LoVo (cell line): Measurements from ENCODE around the gene DUSP6.
A peak's percentile ranks its signal among the peaks of the same experiment; 100 is the strongest.

Experiments used
- DNase-seq: peaks from one replicate; pipeline ENCODE4 v3.0.0-alpha.2; 2016; ENCODE audit warnings: low spot score

Gene DUSP6, protein sequence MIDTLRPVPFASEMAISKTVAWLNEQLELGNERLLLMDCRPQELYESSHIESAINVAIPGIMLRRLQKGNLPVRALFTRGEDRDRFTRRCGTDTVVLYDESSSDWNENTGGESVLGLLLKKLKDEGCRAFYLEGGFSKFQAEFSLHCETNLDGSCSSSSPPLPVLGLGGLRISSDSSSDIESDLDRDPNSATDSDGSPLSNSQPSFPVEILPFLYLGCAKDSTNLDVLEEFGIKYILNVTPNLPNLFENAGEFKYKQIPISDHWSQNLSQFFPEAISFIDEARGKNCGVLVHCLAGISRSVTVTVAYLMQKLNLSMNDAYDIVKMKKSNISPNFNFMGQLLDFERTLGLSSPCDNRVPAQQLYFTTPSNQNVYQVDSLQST

DNA sequence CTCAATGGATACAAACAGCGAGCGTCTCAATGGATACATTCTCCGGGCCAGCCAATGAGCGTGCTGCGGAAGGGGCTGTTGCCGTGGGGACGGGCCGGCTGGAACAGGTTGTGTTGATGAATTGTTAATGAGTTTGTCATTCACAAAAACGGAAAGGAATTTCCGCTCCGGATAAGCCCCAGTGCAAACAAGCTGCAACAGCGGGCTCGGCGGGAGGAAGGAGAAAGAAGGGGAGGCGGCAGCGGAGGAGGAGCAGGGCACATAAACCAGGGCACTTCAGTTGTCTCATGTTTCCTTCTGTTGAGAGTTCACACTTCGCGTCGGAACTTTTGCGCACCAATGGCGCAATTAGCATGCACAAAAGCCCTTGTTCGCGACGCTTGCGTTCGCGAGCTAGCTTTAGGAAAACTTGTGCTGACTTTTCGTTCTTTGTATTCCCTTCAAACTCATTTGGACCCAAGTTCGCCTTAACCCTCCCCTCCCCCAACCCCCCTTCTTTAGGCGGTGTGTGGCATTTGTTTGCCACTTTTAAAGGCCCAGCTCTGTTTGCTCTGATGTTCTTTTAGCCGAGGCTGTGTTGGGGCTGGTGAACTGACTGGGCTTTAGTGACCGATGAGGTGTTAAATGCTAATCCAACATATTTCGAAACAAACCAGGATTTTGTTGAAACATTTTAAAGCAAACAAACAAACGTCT, at the start of gene DUSP6:
Gene DUSP6 (minus strand): TSS at position 10 of the 696 bp plus-strand sequence. CDS start 462 bp downstream, outside the sequence.
- peak; percentile 99 for DNase-seq

DNA sequence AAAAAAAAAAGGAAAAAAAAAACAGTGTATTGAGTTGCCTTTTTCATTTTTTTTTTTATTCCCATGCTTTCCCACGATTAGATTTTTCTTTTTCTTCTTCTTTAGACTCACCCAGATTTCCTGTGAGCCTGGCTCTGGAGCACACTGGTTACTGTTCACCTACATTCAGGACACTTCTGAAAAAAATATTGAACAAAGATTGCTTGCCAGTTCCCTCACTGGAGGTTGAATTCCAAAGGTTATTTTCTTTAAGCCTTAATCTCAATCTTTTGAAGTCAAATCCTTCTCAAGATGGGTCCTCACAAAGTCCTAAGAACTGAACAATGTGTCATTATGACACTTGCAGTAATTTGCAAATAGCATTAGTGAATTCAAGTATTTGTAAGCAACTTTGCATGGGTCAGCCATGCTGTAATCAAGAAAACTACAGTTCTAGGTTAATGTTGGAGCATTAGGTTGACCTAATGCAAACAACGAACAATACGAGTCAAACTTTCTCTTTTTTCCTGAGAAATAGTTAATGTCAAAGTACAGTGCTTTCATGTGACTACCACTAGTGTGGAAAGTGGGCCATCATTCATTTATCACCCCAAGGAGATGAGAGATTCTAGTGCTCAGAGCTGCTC, 49.2 kb upstream of the DUSP6 start:
- no peak for DNase-seq

DNA sequence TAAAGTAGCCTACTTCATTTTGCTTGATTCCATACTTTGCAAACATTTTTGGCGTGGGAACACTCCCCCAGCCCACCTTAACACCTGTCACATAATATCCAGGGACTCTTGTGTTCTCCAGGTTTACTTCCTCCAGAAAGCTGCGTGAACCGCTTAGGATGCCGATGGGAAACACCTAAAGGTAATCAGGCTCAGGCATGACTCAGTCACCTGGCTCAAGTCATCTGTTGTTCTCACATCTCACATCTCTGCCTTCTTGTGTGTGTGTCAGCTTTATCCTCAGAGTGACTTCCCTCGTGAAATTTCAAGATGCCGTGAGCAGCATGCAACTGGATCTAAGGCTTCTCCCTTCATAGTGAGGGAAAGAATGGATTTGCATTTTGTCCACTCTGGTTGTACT, 48.1 kb upstream of the DUSP6 start:
- DNase-seq: no peak

DNA sequence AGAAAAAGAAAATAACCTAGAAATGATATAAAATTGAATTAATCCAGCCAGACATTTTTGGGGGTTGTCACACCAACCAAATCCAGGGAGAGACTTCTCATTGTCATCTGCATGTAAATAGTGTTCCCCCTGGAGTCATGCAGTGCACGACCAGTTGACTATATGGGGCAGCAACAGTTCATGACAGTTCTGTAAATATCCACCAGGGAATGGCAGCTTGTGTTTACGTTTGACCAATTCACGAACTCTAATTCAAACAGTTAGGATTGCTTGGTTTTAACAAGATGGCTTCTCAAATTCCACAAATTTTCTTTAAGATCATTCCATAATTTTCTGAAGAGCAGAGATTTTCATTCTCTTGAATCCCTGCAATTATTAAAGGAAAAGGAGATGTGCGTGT, 43.4 kb upstream of the DUSP6 start:
- no peak for DNase-seq

DNA sequence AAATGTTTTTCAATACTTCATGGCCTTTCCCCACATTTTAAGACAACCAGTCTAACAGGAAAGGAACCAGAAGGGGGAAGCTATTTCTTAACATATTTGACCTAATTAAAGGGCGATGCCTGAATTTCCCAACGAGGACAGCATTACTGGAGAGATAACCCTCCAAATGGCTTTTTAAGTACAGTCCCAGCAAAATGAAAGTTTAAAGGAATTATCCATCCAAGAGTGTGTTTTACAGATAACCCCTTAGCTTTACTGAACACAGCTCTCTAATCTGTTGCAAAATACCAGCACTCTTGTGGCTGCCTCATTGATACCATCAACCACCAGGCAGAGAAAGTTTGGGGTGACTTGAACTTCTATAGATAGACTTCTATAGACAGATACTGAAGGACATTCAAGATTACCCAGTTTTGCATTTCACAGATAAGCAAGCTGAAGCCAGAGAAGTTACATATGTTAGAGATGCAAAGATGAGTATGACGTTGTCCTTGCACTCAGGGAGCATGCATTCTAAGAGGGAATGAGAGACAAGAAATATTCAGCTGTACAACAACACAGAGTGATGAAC, 41.3 kb upstream of the DUSP6 start:
- no peak for DNase-seq

DNA sequence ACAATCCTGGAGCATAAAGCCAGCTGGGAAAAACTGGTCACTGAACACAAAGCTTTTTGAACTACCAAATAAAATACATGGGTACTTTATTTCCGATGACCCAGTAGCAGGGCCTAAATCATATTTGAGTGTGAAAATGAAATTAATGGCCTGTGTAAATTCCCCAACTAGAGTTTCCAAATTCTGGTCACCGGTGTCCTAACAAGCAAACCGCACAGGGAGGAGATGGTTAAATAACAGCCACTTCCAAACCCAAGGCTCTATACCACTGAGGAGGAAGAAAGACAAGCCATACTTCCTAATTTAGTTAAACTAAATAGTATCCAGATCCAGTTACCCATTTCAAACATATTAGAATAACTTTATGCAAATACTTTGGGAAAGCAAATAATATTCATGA, 40.1 kb upstream of the DUSP6 start:
- no peak for DNase-seq

DNA sequence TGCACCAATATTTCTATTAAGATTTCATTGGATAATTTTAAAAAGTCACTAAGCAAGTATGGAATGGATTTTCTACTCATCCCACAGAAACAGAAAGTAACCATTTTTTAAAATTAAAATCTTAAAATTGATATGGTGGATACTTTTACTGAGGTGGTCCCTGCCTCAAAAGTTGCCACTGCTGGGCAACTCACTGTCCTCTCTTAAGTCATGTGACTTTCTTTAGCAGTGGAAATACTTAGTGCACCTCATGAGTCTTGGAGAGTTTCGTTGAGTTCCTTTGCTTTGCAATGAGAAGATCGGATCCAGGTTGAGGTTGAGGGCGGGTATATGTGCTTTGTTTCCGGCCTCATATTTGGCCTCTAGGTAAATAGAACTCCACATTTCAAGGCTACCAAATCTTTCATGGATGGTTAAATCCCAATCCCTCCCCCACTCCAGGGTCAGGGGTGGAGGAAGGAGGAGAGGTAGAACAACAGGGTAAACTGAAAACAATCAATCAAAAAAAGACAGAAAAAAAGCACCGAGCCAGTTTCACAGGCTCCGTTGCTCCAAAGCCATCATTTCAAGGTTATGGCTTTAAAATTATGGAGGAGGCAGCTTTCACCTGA, 39.5 kb upstream of the DUSP6 start:
- no peak for DNase-seq

DNA sequence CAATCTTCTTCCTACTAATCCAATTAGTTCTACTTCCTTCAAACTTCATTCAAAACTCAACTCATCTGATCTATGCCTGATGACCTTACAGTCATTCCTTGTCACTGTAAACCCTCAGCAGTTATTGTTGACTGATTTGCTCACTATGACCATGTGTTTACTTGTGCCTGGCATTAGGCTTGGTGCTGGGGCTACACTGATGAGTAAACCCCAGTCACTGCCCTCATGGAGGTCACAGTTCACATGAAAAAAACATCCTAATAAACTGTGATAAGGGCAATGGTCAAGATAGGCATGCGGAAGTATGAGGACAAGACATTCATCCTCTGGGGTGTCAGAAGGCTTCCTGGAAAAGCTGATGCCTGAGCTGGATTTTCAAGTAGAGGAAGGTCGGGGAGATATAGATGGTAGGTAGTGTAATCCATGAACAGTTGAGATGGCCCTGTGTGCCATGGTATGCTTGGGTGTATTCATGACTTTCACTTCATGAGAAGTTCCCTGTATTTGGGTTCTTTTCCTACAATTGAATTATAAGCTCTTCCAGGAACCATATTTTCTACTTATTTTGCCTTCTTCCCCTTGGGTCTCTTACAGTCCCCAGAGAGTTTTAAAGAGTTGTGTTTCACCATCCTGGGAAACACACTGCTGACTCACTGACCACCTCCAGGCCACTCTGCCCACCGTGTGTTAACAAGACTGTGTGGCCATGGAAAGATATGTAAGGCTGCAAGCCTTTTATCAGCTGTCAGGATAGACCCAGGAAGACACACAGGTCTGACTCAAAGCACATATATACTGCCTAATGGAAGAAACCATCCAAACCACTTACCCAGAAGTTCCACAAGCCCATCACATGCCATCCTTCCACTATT, 38.7 kb upstream of the DUSP6 start:
- peak; percentile 77 for DNase-seq

DNA sequence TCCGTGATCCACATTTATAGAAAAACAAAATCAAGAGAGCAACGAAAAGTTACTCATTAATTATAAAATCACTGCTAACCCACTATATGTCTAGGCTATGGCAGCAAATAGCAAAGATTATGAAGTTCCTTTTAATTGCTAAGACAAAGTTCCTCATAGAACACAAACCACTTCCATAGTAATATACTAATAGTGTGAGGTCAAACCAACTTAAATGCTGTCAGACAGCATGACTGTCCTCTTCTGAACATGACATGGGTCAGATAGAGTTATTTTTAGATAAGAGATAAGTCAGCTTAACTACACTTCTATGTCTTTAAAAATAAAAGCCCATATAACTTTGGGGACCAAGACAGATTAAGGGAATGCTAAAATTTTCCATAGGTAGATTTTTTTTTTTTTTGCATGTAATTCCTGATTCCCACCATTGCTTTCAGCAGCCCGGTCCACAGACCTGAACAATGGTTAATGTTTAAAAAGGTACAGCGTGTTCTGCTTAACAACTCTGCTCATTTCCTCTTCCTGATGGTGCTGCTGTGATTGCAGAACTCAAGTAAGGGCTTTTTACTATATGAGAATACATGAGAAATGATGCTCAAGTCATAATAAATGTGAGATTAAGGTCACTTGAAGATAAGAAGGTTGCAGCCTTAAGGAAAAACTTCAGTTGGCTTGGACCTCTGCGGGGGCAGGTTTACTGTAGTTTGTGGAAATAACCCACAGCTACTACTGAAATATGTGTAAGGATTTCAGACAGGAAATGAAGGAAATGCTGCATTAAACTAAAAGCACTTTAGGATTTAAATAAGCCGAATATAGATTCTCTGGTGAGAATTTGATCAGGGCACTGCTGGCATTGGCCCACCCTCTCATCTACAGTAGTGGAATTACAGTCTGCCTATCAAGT, 37.7 kb upstream of the DUSP6 start:
- DNase-seq: peak; percentile 24

DNA sequence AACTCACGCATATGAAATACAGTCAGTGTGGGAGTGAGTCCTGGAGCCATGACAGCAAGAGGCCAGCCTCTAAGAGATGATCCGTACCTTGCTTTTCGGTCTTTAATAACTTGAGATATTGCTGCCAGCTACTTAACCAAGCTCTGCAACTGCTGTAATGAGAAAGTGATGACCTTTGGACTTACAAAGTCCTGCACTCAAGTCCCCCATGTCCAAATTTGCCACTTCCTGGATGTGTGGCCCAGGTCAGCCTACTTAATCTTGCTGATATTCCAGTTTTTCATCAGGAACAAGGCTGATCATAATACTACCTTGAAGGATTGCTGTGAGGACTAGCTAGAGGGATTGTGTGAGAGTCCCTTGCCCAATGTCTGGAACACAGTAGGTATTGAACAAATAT, 33.8 kb upstream of the DUSP6 start:
- DNase-seq: peak; percentile 60

DNA sequence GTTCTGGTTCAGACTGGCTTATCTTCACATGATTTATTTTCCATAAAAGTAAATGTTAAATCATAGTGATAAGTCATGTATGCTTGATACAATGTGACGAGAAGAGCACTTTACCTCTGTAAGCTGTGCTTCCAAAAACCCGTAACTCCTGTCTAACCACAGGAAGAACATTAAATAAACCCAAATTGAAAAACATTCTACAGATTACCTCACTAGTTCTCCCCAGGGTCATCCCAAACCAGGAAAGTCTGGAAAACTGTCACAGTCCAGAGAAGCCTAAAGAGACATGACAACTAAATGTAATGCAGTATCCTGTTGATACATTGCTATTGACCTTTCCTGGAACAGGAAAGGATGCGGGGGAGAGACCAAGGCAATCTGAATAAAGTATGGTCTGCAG, 32.5 kb upstream of the DUSP6 start:
- DNase-seq: no peak

DNA sequence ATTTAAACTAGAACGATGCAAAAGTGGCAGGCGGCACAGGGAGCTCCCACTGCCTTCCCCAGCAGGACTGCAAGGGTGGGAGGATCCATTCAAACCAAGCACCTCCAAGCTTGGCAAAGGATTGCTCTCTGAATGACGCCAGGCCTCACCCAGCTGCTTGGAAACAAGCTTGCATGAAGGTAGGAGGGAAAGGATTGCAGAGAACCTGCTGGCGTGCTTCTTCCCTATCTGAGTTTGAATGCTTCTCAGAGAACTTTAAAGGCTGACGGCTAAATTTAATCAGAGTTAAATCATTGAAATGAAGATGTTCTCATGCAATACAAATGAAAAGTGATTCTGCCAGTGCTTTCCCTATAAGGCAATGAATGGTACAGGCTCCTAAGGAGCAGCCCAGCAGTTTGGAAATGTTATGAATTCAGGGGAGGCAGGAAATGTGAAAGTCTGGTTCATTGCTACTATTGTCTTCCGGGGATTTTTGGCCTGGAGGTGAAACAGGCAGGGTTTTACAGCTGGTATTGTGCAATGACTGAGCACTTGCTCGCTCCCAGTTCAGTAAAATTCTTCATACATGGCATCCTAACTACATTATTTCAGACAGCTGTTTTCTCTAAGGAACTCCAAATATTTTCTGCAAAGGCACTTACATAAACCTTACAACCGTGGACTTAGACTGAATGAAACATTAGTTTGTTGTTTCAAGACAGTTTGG, 31.9 kb upstream of the DUSP6 start:
- DNase-seq: no peak

DNA sequence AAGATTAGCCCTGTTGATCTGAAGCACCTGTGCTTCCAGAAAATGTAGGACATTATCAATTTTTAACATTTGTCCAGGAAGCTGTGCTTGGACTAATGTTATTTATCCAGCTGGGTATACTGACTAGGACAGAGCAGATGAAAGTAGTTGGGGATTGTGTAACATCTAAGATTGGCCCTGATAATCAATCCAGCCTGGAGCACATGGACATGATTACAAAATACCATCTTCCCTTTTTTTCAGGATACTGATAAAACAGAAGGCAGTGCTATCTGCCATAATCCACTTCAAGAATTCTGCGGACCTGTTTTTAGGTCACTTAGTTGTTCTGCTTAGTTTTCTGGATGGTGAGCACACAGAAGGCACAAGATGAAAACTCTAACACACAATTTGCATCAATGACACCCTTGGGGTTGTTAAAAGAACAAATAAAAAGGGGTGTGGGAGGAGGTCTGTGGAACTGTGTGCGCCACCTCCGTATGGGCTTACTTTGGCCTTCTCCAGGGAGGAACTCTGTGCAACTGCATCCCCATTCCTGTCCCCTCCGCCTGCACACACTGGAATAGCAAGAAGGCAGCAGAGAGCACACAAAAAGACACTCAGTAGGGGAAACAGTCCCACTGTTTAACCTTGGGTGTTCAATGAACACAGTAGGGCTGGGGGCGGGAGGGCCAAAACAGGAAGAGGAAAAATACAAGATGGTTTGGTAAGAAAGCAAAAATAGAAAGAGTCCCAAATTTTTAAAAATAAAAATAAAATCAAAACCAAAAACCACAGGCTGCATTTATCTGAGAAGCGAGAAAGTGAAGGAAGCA, 31.1 kb upstream of the DUSP6 start:
- no peak for DNase-seq

DNA sequence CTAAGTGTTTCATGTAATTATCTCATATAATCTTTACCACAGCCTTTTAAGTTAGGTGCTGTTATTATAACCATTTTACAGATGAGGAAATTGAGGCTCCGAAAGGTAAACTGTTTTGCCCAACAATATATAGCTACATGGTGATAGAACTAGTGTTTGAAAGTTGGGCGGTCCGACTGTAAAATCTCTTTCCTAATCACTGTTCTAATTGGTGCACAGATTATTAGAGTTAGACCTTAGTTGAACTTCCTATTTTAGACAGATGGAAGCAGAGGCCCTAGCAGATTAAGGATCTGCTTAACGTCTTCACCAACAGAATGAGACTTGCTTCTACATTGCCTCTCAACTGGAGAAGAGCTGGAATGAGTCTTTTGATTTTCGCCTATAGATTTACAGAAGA, 30.0 kb upstream of the DUSP6 start:
- no peak for DNase-seq

DNA sequence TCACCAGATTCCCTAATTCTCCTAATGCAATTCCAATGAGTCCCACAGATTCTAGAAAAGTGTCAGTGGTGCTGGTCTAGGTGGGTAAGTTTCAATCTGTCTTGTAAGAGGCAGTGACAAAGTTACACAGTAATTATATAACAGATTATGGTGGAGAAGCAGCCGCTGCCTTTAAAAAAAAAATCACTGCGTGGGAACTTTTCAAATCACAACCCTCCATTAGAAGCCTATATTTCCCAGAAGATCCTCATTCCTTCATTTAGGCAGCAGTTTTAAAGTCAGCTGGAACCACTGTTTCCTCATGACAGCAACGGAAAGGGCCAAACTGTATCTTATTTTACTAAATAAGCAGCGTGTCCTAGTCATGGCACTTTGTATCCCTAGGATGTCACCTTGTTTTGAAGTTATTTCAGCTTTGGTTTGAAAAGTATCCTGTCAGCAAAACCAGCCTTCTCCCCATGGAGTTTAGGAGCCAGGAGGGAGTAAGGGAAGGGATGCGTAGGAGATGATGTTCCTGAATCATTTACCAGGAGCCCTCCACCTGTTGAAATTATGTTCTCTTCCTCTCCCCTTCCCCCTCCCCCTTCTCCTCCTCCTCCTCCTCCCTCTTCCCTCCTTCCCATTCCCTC, 27.7 kb upstream of the DUSP6 start:
- no peak for DNase-seq

DNA sequence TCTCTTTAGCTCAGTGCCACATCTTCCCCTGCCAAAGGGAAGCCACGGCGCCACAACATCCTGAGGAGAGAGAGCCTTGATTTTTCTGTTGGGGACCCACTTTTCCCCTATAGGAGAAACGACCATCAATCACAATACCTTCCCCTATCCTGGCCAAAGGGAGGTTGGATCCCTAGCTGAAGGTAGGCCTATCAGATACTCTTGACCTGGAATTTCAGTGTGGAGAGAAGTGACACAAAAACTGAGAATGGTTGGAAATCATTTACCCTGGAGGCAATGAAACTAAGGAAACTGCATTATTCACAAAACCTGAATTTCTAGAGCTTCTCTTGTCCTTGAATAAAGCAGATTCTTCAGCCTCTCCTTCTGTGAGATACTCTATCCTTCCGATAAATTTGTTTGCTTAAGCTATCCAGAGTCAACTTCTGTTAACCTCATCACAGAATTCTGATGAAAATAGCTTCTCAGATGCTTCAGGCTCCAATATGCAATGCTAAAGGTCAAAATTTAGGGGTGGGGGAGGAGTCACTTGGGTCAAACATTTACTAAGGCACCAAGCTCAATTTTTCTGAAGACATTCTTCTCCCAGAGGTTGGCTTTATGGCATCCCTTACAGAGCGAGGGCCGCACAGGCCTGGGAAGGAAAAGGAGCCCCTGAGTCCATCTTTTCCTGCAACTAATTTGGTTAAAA, 27.0 kb upstream of the DUSP6 start:
- no peak for DNase-seq

DNA sequence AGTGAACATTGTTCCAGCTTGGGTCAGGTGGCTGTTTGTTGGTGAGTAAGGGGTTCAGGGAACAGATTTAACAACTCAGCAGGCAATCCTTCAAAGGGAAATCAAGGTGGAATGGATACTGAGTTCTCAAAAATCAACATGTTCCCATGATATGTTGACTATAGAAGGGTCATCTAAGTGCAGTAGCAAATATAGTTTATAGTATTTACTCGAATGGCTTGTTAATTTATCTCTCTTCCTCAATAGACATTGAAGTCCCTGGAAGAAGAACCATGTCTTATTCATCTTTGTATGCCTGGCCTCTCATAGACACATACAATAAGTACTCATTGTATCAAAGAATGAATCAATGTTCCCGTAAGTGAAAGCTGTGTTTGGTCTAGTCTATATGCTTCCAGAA, 24.5 kb upstream of the DUSP6 start:
- no peak for DNase-seq

DNA sequence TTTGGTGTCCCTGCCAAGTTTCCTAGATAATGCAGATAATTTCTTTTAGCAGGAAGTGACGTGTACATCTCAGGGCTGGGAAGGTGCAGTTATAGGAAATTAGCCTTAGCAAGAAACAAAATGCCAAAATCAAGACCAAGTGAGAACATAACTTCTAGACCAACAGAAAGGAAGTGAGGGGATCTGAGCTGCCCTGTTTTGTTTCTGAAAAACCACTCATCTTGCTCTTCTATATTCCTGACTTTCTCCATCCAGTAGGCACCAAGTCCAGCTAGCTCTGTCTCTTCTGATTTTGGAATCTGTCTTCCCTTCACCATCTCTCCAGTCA, 23.9 kb upstream of the DUSP6 start:
- DNase-seq: no peak
